GM13977 (cell line): ENCODE results near the gene NECAB2.

Experiments
- DNase-seq: peaks from one replicate; pipeline ENCODE4 v3.0.0; 2012; ENCODE audit warnings: low spot score
- in situ Hi-C: fragments of 300-500 bp; cut with MboI; formaldehyde crosslinking; loops from one replicate; pipeline ENCODE4 v1.12.0; 2022; ENCODE audit warnings: low sequenced_read_pairs, low pct_unique_long_range_greater_than_20kb, mixed read lengths, inconsistent platforms; ENCODE audit not compliant: unreplicated experiment
- TF ChIP-seq, protein P1 (sequence below): IDR thresholded peaks from 2 replicates; pipeline ENCODE4 v1.5.1; 2012; ENCODE audit warnings: mild to moderate bottlenecking, control low read depth; ENCODE audit not compliant: insufficient read depth; ENCODE audit errors: extremely low read depth, missing control alignments

Gene NECAB2

DNA sequence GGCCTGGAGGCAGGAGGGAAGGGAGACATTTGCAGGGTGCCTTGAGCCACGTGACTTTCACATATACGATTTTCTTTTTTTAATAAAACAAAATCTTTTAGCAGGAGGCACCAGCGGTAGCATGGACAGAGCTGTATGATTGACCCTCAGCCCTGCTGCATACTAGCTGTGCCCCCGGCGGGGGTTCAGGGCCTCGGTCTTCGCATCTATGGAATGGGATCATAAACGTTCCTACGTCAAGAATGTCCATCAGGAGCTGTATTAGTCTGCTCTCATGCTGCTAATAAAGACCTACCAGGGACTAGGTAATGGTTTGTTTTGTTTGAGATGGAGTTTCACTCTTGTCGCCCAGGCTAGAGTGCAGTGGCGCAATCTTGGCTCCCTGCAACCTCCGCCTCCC, 47.4 kb downstream of the NECAB2 start:
- DNase-seq: no peak
- in situ Hi-C loops: no loop called here
- TF ChIP-seq, protein P1, sequence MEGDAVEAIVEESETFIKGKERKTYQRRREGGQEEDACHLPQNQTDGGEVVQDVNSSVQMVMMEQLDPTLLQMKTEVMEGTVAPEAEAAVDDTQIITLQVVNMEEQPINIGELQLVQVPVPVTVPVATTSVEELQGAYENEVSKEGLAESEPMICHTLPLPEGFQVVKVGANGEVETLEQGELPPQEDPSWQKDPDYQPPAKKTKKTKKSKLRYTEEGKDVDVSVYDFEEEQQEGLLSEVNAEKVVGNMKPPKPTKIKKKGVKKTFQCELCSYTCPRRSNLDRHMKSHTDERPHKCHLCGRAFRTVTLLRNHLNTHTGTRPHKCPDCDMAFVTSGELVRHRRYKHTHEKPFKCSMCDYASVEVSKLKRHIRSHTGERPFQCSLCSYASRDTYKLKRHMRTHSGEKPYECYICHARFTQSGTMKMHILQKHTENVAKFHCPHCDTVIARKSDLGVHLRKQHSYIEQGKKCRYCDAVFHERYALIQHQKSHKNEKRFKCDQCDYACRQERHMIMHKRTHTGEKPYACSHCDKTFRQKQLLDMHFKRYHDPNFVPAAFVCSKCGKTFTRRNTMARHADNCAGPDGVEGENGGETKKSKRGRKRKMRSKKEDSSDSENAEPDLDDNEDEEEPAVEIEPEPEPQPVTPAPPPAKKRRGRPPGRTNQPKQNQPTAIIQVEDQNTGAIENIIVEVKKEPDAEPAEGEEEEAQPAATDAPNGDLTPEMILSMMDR: no peak

DNA sequence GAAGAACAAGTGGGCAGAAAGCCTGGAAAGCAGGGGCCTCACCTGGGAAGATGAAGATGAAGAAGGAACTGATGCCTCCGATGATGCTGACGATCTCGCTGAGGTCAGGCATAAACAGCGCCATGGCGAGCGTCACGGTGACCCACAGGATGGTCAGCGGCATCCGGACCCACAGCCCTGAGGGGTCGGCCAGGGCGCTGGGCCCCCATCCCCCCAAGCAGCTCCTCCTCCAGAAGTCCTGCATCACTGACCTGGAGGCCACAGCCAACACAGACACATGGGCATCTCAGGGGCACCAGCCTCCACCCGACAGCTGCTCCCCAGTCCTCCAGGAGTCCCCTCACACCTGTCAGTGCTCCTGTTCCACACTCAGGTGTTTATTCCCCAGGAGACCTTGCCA, 48.4 kb downstream of the NECAB2 start:
- DNase-seq: no peak
- TF ChIP-seq, protein P1: no peak
- in situ Hi-C loops: no loop called here

DNA sequence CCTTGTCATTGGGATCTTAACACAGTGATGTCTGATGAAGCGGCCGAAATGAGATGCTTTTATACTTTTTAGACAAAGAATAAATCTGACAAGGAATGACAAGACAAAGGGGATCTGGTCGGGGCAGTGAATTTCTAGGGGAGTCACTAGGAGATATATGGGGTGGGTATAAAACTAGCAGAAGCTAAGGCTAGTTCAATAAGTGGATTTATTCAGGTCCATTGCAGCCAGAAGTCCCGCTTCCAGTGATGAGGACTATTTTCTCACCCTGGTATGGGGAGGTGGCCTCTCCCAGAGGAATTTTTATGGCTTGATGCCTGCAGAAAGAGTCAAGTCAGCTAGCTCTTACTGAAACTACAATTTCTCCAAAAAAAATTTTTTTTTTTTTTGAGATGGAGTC, 50.7 kb downstream of the NECAB2 start:
- in situ Hi-C loops: no loop called here
- DNase-seq: no peak
- TF ChIP-seq, protein P1: no peak

DNA sequence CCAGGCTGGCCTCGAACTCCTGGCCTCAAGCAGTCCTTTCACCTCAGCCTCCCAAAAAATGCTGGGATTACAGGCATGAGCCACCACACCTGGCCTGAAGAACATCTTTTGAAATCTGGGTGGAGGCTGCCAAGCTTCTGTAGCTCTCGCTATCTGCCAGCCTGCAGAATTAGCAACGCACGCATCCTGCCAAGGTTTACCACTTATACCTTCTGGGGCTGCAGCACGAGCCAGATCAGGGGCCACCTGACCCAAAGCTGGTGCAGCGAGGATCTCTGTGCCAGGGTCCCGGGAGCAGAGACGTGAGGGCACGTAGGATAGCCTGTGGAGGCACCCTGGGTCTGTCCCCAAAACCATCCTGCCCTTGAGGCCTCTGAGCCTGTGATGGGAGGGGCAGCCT, 52.3 kb downstream of the NECAB2 start:
- in situ Hi-C loops: no loop called here
- TF ChIP-seq, protein P1: no peak
- no peak for DNase-seq

DNA sequence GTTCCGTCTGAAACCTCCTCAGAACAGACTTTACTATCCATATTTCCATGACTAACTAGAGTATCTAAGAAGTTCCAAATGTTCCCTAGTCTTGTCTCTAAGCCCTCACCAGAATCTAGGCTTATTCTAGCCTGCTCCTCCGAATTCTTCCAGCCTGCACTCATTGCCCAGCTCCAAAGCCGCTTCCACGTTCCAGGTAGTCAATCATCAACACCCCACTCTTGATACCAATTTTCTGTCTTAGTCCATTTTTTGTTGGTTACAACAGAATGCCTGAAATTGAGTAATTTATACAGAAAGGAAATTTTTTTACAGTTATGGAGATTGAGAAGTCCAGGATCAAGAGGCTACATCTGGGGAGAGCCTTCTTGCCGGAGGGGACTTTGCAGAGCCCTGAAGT, 53.4 kb downstream of the NECAB2 start:
- in situ Hi-C loops: no loop called here
- TF ChIP-seq, protein P1: no peak
- DNase-seq: no peak

DNA sequence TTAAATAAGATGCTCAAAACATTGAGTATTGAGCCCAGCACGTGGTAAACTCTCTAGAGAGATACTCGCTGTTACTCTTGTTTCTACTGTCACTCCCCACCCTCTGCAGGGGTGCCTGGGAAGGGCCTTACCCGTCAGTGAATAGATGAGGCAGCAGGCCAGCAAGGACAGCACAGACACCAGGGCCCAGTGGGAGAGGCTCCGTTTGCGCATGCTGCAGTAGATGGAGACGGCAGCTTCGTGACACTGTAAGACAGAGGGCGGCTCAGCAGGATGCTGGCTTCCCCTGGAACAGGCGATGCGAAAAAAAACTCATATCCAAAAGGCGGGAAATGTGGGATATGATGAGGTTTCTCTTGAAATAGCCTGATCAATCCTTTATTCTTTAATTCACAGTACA, 54.6 kb downstream of the NECAB2 start:
- in situ Hi-C loops: no loop called here
- TF ChIP-seq, protein P1: no peak
- DNase-seq: no peak

DNA sequence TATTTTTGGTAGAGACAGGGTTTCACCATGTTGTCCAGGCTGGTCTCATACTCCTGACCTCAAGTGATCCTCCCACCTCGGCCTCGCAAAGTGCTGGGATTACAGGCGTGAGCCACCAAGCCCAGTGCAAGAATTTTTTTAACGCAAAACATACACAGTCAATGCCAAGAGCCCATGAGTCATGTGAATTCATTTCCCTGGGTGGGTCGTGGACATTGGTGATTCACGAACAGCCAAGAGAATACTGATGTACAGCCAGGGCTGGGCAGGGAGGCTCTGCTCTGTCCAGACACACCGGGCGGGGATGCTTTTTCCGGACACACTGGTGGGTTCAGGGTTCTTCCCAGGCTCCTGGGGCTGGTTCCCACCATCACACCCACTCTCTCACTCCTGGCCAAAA, 56.8 kb downstream of the NECAB2 start:
- TF ChIP-seq, protein P1: no peak
- no peak for DNase-seq
- in situ Hi-C loops: no loop called here
